ENCODE measurements around the gene SLC35F1. TPM values are rescaled to one million over a fixed set of nuclear protein-coding genes. Genes with fewer than 3 reads are reported as not detected.

SLC35F1 gene
- polyA plus RNA-seq, 2 of the 4 experiments (the other 2 are of a cell fraction): 0.01 TPM; not detected in 1

DNA sequence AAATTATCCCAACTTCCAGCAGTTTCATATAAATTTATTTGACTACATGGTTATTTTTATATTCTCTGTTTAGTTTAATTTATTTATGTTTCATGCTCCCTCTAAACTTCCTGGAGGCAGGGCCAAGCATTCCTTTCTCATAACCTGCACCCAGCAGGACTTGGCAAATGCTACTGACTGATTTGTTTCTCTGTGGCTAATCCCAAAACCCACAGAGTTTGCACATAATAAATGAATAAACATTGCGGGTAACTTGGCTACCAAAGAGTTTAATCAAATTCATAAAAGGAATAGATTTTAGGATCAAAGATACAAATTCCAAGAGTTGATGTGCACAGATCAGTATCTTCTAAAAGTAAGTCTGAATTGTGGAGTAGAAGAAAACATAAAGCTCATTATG is 239.5 kb downstream of the SLC35F1 start:
- 18% methylated on average over 1 of the region's 1 CpG for WGBS (ENCODE audit: missing lambda C conversion rate)
- H3K4me3 ChIP-seq: no peak overlapping the region
- H3K9me3 ChIP-seq: no peaks in the 10 kb centered on the region
- DNase-seq (ENCODE audit: low read depth in 1 of 2, low spot score in 1 of 2) (no peak), FAIRE-seq (no peak), ATAC-seq (no peak)
- no peak overlapping the region for H3K27ac ChIP-seq
- POLR2A ChIA-PET: no interaction called here
- no peak overlapping the region for H3K4me2 ChIP-seq
- H3K4me1 ChIP-seq: no peaks in the 10 kb centered on the region
- TF ChIP-seq MAX (IDR thresholded peaks at IDR 0.05) (no peak), NPAS2 (CRISPR knock-in tag; IDR thresholded peaks at IDR 0.05; ENCODE audit: borderline replicate concordance) (no peak), POLR2AphosphoS2 (conservative IDR thresholded peaks at IDR 0.05; ENCODE audit: low read length) (no peak), FOXS1 (CRISPR knock-in tag; IDR thresholded peaks at IDR 0.05) (no peak), KDM1A (IDR thresholded peaks at IDR 0.05; ENCODE audit: low read depth) (no peak), JUNB (IDR thresholded peaks at IDR 0.05) (no peak), PBX3 (IDR thresholded peaks at IDR 0.05) (no peak), JUN (IDR thresholded peaks at IDR 0.05) (no peak), RFX5 (IDR thresholded peaks at IDR 0.05) (no peak), KDM5A (IDR thresholded peaks at IDR 0.05) (no peak)
- TF ChIP-seq, protein P1, sequence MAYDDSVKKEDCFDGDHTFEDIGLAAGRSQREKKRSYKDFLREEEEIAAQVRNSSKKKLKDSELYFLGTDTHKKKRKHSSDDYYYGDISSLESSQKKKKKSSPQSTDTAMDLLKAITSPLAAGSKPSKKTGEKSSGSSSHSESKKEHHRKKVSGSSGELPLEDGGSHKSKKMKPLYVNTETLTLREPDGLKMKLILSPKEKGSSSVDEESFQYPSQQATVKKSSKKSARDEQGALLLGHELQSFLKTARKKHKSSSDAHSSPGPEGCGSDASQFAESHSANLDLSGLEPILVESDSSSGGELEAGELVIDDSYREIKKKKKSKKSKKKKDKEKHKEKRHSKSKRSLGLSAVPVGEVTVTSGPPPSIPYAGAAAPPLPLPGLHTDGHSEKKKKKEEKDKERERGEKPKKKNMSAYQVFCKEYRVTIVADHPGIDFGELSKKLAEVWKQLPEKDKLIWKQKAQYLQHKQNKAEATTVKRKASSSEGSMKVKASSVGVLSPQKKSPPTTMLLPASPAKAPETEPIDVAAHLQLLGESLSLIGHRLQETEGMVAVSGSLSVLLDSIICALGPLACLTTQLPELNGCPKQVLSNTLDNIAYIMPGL (CRISPR knock-in tag; IDR thresholded peaks at IDR 0.05; ENCODE audit: borderline replicate concordance): no peak
- TF ChIP-seq, protein P2, sequence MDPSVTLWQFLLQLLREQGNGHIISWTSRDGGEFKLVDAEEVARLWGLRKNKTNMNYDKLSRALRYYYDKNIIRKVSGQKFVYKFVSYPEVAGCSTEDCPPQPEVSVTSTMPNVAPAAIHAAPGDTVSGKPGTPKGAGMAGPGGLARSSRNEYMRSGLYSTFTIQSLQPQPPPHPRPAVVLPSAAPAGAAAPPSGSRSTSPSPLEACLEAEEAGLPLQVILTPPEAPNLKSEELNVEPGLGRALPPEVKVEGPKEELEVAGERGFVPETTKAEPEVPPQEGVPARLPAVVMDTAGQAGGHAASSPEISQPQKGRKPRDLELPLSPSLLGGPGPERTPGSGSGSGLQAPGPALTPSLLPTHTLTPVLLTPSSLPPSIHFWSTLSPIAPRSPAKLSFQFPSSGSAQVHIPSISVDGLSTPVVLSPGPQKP (IDR thresholded peaks at IDR 0.05; ENCODE audit: low read depth, low read length): no peak
- CTCF ChIA-PET: no interaction called here

DNA sequence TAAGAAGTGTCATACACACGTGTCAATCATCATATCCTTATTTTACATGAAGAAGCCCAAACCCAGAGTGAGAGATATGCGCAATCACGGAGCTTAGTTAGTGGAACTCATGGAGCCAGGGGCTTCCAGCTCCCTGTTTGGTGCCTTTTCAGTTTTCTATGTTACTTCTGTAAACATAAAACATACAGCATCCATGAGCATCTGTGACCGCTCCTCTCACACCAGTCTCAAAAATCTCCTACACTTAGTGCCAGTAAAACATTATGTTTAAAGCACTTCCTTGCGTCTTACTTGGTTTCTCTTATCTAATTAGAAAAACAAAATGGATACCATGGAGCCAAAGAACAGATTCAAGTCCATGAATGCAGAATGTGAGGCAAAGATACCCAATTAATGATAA is 240.4 kb downstream of the SLC35F1 start:
- Histone ChIP-seq H3K4me3 (no peak overlapping the region), H3K4me2 (no peak overlapping the region), H3K4me1 (no peaks in the 10 kb centered on the region), H3K9me3 (no peaks in the 10 kb centered on the region), H3K27ac (no peak overlapping the region)
- CTCF ChIA-PET: no interaction called here
- ATAC-seq: no peak
- WGBS (ENCODE audit: missing lambda C conversion rate): 22% methylated on average over 5 of the region's 5 CpGs
- no peak for DNase-seq (ENCODE audit: low read depth in 1 of 2, low spot score in 1 of 2)
- FAIRE-seq: no peak
- no peak for TF ChIP-seq HOXB13 (CRISPR knock-in tag; IDR thresholded peaks at IDR 0.05; ENCODE audit: low read depth)
- no peak for TF ChIP-seq RAD21 (conservative IDR thresholded peaks at IDR 0.05 in 1 of 2, IDR thresholded peaks at IDR 0.05 in 1 of 2)
- no peak for TF ChIP-seq FOSB (CRISPR knock-in tag; IDR thresholded peaks at IDR 0.05)
- TF ChIP-seq HDAC2 (IDR thresholded peaks at IDR 0.05): no peak
- no peak for TF ChIP-seq EHF (CRISPR knock-in tag; IDR thresholded peaks at IDR 0.05)
- TF ChIP-seq, protein P3, sequence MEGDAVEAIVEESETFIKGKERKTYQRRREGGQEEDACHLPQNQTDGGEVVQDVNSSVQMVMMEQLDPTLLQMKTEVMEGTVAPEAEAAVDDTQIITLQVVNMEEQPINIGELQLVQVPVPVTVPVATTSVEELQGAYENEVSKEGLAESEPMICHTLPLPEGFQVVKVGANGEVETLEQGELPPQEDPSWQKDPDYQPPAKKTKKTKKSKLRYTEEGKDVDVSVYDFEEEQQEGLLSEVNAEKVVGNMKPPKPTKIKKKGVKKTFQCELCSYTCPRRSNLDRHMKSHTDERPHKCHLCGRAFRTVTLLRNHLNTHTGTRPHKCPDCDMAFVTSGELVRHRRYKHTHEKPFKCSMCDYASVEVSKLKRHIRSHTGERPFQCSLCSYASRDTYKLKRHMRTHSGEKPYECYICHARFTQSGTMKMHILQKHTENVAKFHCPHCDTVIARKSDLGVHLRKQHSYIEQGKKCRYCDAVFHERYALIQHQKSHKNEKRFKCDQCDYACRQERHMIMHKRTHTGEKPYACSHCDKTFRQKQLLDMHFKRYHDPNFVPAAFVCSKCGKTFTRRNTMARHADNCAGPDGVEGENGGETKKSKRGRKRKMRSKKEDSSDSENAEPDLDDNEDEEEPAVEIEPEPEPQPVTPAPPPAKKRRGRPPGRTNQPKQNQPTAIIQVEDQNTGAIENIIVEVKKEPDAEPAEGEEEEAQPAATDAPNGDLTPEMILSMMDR (IDR thresholded peaks at IDR 0.05): no peak
- no peak for TF ChIP-seq POLR2A (IDR thresholded peaks at IDR 0.05; ENCODE audit: low read length)
- no peak for TF ChIP-seq SMC3 (IDR thresholded peaks at IDR 0.05)
- TF ChIP-seq ZSCAN20 (CRISPR knock-in tag; IDR thresholded peaks at IDR 0.05): no peak
- no peak for TF ChIP-seq CEBPB (IDR thresholded peaks at IDR 0.05)
- TF ChIP-seq, protein P4, sequence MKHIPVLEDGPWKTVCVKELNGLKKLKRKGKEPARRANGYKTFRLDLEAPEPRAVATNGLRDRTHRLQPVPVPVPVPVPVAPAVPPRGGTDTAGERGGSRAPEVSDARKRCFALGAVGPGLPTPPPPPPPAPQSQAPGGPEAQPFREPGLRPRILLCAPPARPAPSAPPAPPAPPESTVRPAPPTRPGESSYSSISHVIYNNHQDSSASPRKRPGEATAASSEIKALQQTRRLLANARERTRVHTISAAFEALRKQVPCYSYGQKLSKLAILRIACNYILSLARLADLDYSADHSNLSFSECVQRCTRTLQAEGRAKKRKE (CRISPR knock-in tag; IDR thresholded peaks at IDR 0.05; ENCODE audit: low read depth): no peak
- TF ChIP-seq, protein P5, sequence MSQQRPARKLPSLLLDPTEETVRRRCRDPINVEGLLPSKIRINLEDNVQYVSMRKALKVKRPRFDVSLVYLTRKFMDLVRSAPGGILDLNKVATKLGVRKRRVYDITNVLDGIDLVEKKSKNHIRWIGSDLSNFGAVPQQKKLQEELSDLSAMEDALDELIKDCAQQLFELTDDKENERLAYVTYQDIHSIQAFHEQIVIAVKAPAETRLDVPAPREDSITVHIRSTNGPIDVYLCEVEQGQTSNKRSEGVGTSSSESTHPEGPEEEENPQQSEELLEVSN (IDR thresholded peaks at IDR 0.05; ENCODE audit: borderline replicate concordance, low read depth): no peak
- TF ChIP-seq FOXS1 (CRISPR knock-in tag; IDR thresholded peaks at IDR 0.05): no peak
- POLR2A ChIA-PET: no interaction called here
